Neutrophil (primary cell): ENCODE data around the gene RPL29.

Experiments
- H3K27ac ChIP-seq: fragments of 200-600 bp; sonication (generic); 2 replicates; pipeline ENCODE4 v1.5.1; 2016; ENCODE audit warnings: mild to moderate bottlenecking, moderate library complexity
- H3K27me3 ChIP-seq: fragments of 200-600 bp; sonication (generic); 2 replicates; pipeline ENCODE4 v1.6.0; 2016; ENCODE audit warnings: mild to moderate bottlenecking
- H3K36me3 ChIP-seq: fragments of 200-600 bp; sonication (generic); 2 replicates; pipeline ENCODE4 v1.5.1; 2017
- H3K4me1 ChIP-seq, 2 experiments: fragments of 200-600 bp in 1 of 2; sonication (generic) in 1 of 2; 1 replicate in 1 of 2; 2 replicates in 1 of 2; pipeline versions ENCODE4 v1.5.1 to v1.6.1; 2013 to 2016; ENCODE audit warnings: low read depth in 1 of 2, low read length in 1 of 2, mild to moderate bottlenecking in 1 of 2, moderate library complexity in 1 of 2; ENCODE audit not compliant: control insufficient read depth in 1 of 2, insufficient read depth in 1 of 2
- H3K4me3 ChIP-seq, 2 experiments: fragments of 200-600 bp in 1 of 2; sonication (generic) in 1 of 2; 1 replicate in 1 of 2; 2 replicates in 1 of 2; pipeline ENCODE4 v1.5.1; 2013 to 2016; ENCODE audit warnings: low read depth in 1 of 2, low read length in 1 of 2, mild to moderate bottlenecking in 1 of 2, moderate library complexity in 1 of 2
- H3K9me3 ChIP-seq: fragments of 200-600 bp; sonication (generic); 2 replicates; pipeline ENCODE4 v1.5.1; 2016
- TF ChIP-seq, protein P1 (sequence below): fragments of 200-600 bp; sonication (generic); IDR thresholded peaks from 2 replicates; pipeline ENCODE4 v1.5.1; 2016; ENCODE audit warnings: antibody characterized with exemption

The RPL29 gene

DNA sequence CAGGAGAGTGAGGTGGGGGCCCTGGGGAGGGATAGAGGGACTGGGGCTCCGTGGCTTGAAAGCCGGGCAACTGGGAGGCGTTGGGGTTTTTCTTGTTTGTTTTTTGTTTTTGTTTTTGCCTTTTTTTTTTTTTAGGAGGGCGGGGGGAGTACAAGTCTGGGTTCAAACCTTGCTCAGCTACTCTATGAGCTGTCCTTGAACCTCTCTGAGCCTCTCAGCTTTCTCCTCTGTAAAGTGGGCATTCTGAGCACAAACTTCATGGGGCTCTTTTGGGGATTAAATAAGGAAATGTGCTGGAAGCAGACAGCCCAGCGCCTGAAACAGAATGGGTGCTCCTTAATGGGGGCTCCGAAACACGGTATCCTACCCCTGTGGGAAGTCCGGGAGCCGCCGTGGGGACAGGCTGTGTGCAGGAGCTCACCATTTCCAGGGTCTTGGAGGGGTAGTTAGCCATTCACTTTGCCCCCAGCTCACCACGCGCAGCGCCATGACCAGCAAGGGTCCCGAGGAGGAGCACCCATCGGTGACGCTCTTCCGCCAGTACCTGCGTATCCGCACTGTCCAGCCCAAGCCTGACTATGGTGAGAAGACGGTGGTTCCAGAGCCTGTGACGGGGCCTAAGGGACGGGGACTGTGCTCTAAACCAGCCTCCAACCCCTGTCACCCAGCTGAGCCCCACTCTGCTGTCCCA is 12.0 kb downstream of the RPL29 start:
- Histone ChIP-seq H3K9me3 (no peaks in the 10 kb centered on the region), H3K27me3 (no peaks in the 10 kb centered on the region), H3K4me1 (peaks cover 17 to 18% of the 10 kb centered on the region in 2 experiments), H3K4me3 (peak overlapping the region; percentile 72 to 77), H3K36me3 (no peaks in the 10 kb centered on the region), H3K27ac (peak overlapping the region; percentile 50)
- TF ChIP-seq, protein P1, sequence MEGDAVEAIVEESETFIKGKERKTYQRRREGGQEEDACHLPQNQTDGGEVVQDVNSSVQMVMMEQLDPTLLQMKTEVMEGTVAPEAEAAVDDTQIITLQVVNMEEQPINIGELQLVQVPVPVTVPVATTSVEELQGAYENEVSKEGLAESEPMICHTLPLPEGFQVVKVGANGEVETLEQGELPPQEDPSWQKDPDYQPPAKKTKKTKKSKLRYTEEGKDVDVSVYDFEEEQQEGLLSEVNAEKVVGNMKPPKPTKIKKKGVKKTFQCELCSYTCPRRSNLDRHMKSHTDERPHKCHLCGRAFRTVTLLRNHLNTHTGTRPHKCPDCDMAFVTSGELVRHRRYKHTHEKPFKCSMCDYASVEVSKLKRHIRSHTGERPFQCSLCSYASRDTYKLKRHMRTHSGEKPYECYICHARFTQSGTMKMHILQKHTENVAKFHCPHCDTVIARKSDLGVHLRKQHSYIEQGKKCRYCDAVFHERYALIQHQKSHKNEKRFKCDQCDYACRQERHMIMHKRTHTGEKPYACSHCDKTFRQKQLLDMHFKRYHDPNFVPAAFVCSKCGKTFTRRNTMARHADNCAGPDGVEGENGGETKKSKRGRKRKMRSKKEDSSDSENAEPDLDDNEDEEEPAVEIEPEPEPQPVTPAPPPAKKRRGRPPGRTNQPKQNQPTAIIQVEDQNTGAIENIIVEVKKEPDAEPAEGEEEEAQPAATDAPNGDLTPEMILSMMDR, result no peak

GRCh38 chr3:51982838-51983577 is 12.7 kb downstream of the RPL29 start, which contains the start of gene ACY1:
ACY1 (plus strand) TSS chr3:51983535; CDS start chr3:51984065, 530 bp downstream.
- H3K9me3 ChIP-seq, result no peaks in the 10 kb centered on the region
- H3K27me3 ChIP-seq, result no peaks in the 10 kb centered on the region
- peaks cover 17 to 18% of the 10 kb centered on the region in 2 experiments for H3K4me1 ChIP-seq
- H3K36me3 ChIP-seq, result no peaks in the 10 kb centered on the region
- peak within 1 kb of the TSS; percentile 50 for H3K27ac ChIP-seq
- TF ChIP-seq, protein P1, result peak; percentile 1
- H3K4me3 ChIP-seq, result peak within 1 kb of the TSS; percentile 72 to 77

DNA sequence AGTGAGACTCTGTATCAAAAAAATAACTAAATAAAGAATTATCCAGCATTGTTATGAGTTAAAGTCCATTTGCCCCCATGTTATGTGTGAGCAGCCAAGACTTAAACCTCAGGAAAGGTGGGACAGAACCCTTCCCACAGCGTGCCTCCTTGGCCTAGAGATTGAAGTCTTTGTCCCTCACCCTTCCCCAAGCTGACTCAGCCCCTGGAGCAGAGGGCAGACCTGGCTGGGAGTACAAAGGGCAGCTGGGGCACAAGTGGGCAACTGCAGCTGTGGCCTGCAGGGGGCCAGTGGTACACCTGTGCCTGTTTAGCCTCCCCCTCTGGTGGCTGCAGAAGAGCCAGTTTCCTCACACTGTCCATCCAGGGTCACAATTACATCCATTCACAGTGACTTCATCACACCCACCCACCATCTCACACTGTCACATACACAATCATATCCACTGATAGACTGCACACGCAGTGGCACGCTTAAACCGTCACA is 13.3 kb downstream of the RPL29 start:
- TF ChIP-seq, protein P1, result peak; percentile 16
- H3K9me3 ChIP-seq, result no peaks in the 10 kb centered on the region
- peaks cover 17 to 18% of the 10 kb centered on the region in 2 experiments for H3K4me1 ChIP-seq
- no peaks in the 10 kb centered on the region for H3K36me3 ChIP-seq
- H3K27me3 ChIP-seq, result no peaks in the 10 kb centered on the region
- peak overlapping the region; percentile 72 to 77 for H3K4me3 ChIP-seq
- H3K27ac ChIP-seq, result peak overlapping the region; percentile 50

- H3K4me3 ChIP-seq, result no peak overlapping the region
- TF ChIP-seq, protein P1, result no peak
- H3K27me3 ChIP-seq, result peaks cover 8% of the 10 kb centered on the region
- no peaks in the 10 kb centered on the region for H3K36me3 ChIP-seq
- H3K9me3 ChIP-seq, result no peaks in the 10 kb centered on the region
- peaks cover 23 to 24% of the 10 kb centered on the region in 2 experiments for H3K4me1 ChIP-seq
- no peak overlapping the region for H3K27ac ChIP-seq
Observed at GRCh38 chr3:51980253-51980652, 15.4 kb downstream of the RPL29 start.

DNA sequence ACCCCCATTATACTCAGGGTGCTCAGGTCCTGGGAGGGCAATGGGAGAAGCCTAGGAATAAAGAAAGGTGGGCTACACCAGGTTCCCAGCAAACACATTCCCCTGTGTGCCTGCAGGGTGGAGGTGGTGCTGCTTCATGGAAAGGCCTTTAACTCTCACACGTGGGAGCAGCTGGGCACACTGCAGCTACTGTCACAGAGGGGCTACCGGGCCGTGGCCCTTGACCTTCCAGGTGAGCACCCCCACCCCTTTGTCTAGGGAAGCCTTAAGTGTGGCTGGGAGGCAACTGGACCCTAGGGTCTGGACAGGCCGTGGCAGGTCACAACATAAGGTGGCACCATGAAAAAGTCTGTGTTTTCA is 17.6 kb downstream of the RPL29 start:
- H3K9me3 ChIP-seq, result no peaks in the 10 kb centered on the region
- no peaks in the 10 kb centered on the region for H3K36me3 ChIP-seq
- peaks cover 9% of the 10 kb centered on the region for H3K27me3 ChIP-seq
- TF ChIP-seq, protein P1, result no peak
- H3K27ac ChIP-seq, result no peak overlapping the region
- no peak overlapping the region for H3K4me3 ChIP-seq
- H3K4me1 ChIP-seq, result peaks cover 35 to 39% of the 10 kb centered on the region in 2 experiments
